Measurements from ENCODE around the gene ADAMTS17. TPM values are rescaled to one million over a fixed set of nuclear protein-coding genes. Genes with fewer than 3 reads are reported as not detected.

ADAMTS17 gene
- polyA plus RNA-seq, 2 of the 4 experiments (the other 2 are of a cell fraction): 0.05 TPM; not detected in 1

GRCh38 chr15:100372739-100373119 is 31.0 kb upstream of the ADAMTS17 start:
- H3K9me3 ChIP-seq: peaks cover 3% of the 10 kb centered on the region; the same call in 2 of the 3 replicates
- FAIRE-seq (no peak), DNase-seq (ENCODE audit: low read depth in 1 of 2, low spot score in 1 of 2) (no peak), ATAC-seq (no peak)
- H3K27ac ChIP-seq: no peak overlapping the region
- H3K4me2 ChIP-seq: no peak overlapping the region
- H3K4me1 ChIP-seq: no peaks in the 10 kb centered on the region
- TF ChIP-seq EHF (CRISPR knock-in tag; IDR thresholded peaks at IDR 0.05): no peak
- no peak for TF ChIP-seq MAX (IDR thresholded peaks at IDR 0.05)
- TF ChIP-seq JUN (IDR thresholded peaks at IDR 0.05): no peak
- ChIA-PET CTCF (no interaction called here), POLR2A (no interaction called here)
- no peak overlapping the region for H3K4me3 ChIP-seq
- WGBS (ENCODE audit: missing lambda C conversion rate): 48% methylated on average over 9 of the region's 9 CpGs

- Histone ChIP-seq H3K9me3 (peaks cover 14% of the 10 kb centered on the region), H3K4me2 (no peak overlapping the region), H3K4me3 (no peak overlapping the region), H3K27ac (no peak overlapping the region), H3K4me1 (peaks cover 9% of the 10 kb centered on the region)
- ATAC-seq: no peak
- ChIA-PET CTCF (interaction anchor here (1.0 to 1.4 kb wide), 4 partner anchors 16 to 49 kb away, joined by 3 to 7 read pairs (median 4); no protein-coding TSS in a partner anchor), POLR2A (no interaction called here)
- 26% methylated on average over 2 of the region's 2 CpGs for WGBS (ENCODE audit: missing lambda C conversion rate)
- DNase-seq (ENCODE audit: low read depth in 1 of 2, low spot score in 1 of 2): no peak
- no peak for FAIRE-seq
- TF ChIP-seq HDAC2 (IDR thresholded peaks at IDR 0.05): no peak
- no peak for TF ChIP-seq HEYL (CRISPR knock-in tag; IDR thresholded peaks at IDR 0.05)
- TF ChIP-seq, protein P1, sequence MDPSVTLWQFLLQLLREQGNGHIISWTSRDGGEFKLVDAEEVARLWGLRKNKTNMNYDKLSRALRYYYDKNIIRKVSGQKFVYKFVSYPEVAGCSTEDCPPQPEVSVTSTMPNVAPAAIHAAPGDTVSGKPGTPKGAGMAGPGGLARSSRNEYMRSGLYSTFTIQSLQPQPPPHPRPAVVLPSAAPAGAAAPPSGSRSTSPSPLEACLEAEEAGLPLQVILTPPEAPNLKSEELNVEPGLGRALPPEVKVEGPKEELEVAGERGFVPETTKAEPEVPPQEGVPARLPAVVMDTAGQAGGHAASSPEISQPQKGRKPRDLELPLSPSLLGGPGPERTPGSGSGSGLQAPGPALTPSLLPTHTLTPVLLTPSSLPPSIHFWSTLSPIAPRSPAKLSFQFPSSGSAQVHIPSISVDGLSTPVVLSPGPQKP (IDR thresholded peaks at IDR 0.05; ENCODE audit: low read depth, low read length): no peak
- no peak for TF ChIP-seq FOSL2 (IDR thresholded peaks at IDR 0.05)
- no peak for TF ChIP-seq FOSL2 (CRISPR knock-in tag; IDR thresholded peaks at IDR 0.05)
- TF ChIP-seq NFE2L2 (conservative IDR thresholded peaks at IDR 0.05; ENCODE audit: low read length): no peak
- TF ChIP-seq EHMT2 (IDR thresholded peaks at IDR 0.05; ENCODE audit: low read depth): no peak
- TF ChIP-seq ESRRA (IDR thresholded peaks at IDR 0.05; ENCODE audit: borderline replicate concordance, low read length): no peak
- no peak for TF ChIP-seq NPAS2 (CRISPR knock-in tag; IDR thresholded peaks at IDR 0.05; ENCODE audit: borderline replicate concordance)
- TF ChIP-seq ZSCAN20 (CRISPR knock-in tag; IDR thresholded peaks at IDR 0.05): no peak
- TF ChIP-seq MAZ (IDR thresholded peaks at IDR 0.05; ENCODE audit: borderline replicate concordance, low read depth, low read length): no peak
Observed at GRCh38 chr15:100355342-100355741, 13.6 kb upstream of the ADAMTS17 start.

DNA sequence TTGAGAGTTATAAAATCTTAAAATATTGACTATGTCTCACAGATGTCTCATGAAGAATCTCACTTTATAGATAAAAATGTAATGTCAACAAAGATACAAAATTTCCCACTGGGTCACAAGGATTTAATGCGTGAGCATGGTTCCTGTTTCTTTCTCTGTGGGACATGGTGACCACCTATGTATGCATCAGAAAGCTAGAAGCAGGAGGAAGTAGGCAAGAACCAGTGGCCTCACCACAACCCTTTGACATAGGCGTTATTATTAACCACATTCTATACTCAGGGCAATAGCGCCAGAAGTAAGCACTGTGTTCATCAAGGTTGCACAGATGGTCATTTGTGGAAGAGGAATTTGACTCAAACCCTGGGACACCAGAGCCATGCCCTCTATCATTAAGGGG is 11.7 kb upstream of the ADAMTS17 start:
- FAIRE-seq (no peak), ATAC-seq (no peak), DNase-seq (ENCODE audit: low read depth in 1 of 2, low spot score in 1 of 2) (no peak)
- WGBS (ENCODE audit: missing lambda C conversion rate): 72% methylated on average over 3 of the region's 3 CpGs
- ChIA-PET POLR2A (no interaction called here), CTCF (interaction anchor here (0.9 kb wide), 1 partner anchor 11 kb away, joined by 3 read pairs; no protein-coding TSS in a partner anchor)
- no peak overlapping the region for H3K4me3 ChIP-seq
- H3K4me2 ChIP-seq: no peak overlapping the region
- no peak overlapping the region for H3K27ac ChIP-seq
- peaks cover 14% of the 10 kb centered on the region for H3K9me3 ChIP-seq
- H3K4me1 ChIP-seq: peaks cover 9% of the 10 kb centered on the region
- TF ChIP-seq JUNB (IDR thresholded peaks at IDR 0.05) (no peak), CHD2 (IDR thresholded peaks at IDR 0.05; ENCODE audit: low read length, partially characterized antibody) (no peak), NR3C1 (IDR thresholded peaks at IDR 0.05) (no peak), MYC (IDR thresholded peaks at IDR 0.05; ENCODE audit: borderline replicate concordance, low read length) (no peak), REST (IDR thresholded peaks at IDR 0.05) (no peak), HEYL (CRISPR knock-in tag; IDR thresholded peaks at IDR 0.05) (no peak), MAZ (IDR thresholded peaks at IDR 0.05; ENCODE audit: borderline replicate concordance, low read depth, low read length) (no peak), RAD21 (conservative IDR thresholded peaks at IDR 0.05 in 1 of 2, IDR thresholded peaks at IDR 0.05 in 1 of 2) (no peak), EP300 (IDR thresholded peaks at IDR 0.05) (no peak), HOXB5 (CRISPR knock-in tag; IDR thresholded peaks at IDR 0.05) (no peak), POLR2A (IDR thresholded peaks at IDR 0.05; ENCODE audit: low read length) (no peak), EHMT2 (IDR thresholded peaks at IDR 0.05; ENCODE audit: low read depth) (no peak), TP53 (CRISPR knock-in tag; IDR thresholded peaks at IDR 0.05) (no peak), MAX (IDR thresholded peaks at IDR 0.05) (no peak), PHF8 (IDR thresholded peaks at IDR 0.05; ENCODE audit: borderline replicate concordance, low read depth) (no peak), ZSCAN20 (CRISPR knock-in tag; IDR thresholded peaks at IDR 0.05) (no peak)
- TF ChIP-seq, protein P2, sequence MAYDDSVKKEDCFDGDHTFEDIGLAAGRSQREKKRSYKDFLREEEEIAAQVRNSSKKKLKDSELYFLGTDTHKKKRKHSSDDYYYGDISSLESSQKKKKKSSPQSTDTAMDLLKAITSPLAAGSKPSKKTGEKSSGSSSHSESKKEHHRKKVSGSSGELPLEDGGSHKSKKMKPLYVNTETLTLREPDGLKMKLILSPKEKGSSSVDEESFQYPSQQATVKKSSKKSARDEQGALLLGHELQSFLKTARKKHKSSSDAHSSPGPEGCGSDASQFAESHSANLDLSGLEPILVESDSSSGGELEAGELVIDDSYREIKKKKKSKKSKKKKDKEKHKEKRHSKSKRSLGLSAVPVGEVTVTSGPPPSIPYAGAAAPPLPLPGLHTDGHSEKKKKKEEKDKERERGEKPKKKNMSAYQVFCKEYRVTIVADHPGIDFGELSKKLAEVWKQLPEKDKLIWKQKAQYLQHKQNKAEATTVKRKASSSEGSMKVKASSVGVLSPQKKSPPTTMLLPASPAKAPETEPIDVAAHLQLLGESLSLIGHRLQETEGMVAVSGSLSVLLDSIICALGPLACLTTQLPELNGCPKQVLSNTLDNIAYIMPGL (CRISPR knock-in tag; IDR thresholded peaks at IDR 0.05; ENCODE audit: borderline replicate concordance): no peak
- TF ChIP-seq, protein P3, sequence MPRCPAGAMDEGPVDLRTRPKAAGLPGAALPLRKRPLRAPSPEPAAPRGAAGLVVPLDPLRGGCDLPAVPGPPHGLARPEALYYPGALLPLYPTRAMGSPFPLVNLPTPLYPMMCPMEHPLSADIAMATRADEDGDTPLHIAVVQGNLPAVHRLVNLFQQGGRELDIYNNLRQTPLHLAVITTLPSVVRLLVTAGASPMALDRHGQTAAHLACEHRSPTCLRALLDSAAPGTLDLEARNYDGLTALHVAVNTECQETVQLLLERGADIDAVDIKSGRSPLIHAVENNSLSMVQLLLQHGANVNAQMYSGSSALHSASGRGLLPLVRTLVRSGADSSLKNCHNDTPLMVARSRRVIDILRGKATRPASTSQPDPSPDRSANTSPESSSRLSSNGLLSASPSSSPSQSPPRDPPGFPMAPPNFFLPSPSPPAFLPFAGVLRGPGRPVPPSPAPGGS (IDR thresholded peaks at IDR 0.05): no peak

Data from A549 (cell line).